RPMI7951 (cell line): Measurements from ENCODE around the gene HENMT1. TPM values are rescaled to one million over a fixed set of nuclear protein-coding genes. Genes with fewer than 3 reads are reported as not detected.
"Not testable (repeated sequence)": the region's sequence is repeated elsewhere in the genome, so short reads cannot be mapped to it uniquely, and the experiment has no call there.

Experiments used
- DNase-seq: peaks from one replicate; pipeline ENCODE4 v3.0.0-alpha.2; 2012; ENCODE audit warnings: low read depth
- total RNA-seq: library from RNA; depleted of rRNA; stranded (reverse); fragments of >200 nt; shearing (Covaris generic); gene quantifications from 2 replicates; pipeline ENCODE4 v1.2.3, GENCODE V29; 2014

The HENMT1 gene
- total RNA-seq, 1 experiment from 2014 or later, result 16.7 TPM

- no peak for DNase-seq
Observed at GRCh38 chr1:108671143-108671542, 10.2 kb upstream of the HENMT1 start.

- DNase-seq, result no peak
Observed at GRCh38 chr1:108670131-108670773, 9.4 kb upstream of the HENMT1 start.

DNA sequence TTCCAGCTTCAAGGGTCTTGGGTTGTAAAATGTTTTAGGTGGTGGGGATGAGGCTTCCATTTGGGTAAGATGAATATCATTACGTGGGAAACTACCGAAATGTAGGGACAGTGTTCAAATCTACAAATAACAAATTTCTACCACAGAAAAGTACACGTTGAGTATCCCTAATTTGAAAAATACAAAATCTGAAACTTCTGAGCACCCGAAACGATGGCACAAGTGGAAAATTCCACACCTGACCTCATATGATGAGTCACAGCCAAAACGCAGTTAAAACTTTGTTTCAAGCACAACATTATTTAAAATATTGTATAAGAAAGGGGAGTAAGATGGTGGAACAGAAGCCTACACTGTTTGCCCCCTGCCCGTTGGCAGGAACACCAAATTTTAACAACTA, 8.8 kb upstream of the HENMT1 start:
- no peak for DNase-seq

- no peak for DNase-seq
Observed at GRCh38 chr1:108668777-108669176, 7.9 kb upstream of the HENMT1 start.

DNA sequence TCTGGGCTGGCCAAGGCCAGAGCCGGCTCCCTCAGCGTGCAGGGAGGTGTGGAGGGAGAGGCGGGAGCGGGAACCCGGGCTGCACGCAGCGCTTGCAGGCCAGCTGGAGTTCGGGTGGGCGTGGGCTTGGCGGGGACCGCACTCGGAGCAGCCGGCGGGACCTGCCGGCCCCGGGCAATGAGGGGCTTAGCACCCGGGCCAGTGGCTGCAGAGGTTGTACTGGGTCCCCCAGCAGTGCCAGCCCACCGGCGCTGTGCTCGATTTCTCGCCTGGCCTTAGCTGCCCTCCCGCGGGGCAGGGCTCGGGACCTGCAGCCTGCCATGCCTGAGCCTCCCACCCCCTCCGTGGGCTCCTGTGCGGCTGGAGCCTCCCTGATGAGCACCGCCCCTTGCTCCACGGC, 6.5 kb upstream of the HENMT1 start:
- DNase-seq, result not testable (repeated sequence)

DNA sequence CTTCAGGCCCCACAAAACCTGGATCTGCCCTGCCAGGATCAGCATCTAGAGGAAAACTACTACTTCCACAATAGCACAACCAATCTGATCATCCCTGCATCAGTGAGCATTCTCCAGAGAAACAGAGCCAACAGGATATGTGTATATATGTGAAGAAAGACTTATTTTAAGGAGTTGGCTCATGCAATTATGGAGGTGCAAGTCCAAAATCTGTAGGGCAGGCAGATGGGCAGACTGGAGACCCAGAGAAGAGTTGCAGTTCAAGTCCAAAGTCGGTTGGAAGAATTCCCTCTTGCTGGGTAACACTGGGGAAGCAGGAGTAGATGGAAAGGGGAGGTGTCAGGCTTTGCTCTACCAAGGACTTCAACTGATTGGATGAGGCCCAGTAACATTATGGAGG, 4.9 kb upstream of the HENMT1 start:
- no peak for DNase-seq

DNA sequence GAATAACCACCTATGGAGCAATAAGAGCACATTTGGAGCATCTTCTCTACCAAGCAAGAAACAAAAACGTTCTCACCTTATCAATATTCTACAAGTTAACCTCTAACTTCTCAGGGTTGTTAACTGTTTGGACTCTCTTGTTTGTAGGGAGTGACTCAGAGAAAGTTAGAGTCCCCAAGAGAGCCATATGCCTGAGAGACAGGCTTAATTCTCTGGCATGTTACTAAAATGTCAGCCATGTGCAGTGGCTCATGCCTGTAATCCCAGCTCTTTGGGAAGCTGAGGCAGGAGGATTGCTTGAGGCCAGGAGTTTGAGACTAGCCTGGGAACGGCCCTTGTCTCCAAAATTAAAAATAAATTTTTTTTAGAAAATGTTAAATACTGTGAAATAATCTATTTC, 4.2 kb upstream of the HENMT1 start:
- no peak for DNase-seq

- no peak for DNase-seq
Observed at GRCh38 chr1:108664481-108664880, 3.6 kb upstream of the HENMT1 start.

DNA sequence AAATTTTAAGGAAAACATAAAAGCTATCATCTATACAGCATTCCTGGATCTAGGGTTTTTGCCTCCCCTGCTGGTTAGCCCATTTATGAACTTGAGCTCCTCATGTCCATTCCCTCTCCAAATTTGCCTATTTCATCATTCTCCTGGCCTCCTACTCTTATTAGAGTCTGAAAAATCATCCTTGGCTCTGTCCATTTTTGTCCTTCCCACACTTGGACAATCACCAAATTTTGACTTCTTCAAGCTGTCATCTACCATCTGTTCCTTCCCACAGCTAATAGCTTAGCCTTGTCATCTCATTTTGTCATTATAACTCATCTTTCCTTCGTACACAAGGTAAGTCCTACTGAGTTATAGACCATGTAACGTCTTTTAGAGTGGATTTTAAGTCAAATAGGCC, 2.2 kb upstream of the HENMT1 start:
- no peak for DNase-seq

- no peak for DNase-seq
Observed at GRCh38 chr1:108657356-108658080, 3.4 kb downstream of the HENMT1 start.

- DNase-seq, result no peak
Observed at GRCh38 chr1:108653431-108654105, 7.3 kb downstream of the HENMT1 start.

DNA sequence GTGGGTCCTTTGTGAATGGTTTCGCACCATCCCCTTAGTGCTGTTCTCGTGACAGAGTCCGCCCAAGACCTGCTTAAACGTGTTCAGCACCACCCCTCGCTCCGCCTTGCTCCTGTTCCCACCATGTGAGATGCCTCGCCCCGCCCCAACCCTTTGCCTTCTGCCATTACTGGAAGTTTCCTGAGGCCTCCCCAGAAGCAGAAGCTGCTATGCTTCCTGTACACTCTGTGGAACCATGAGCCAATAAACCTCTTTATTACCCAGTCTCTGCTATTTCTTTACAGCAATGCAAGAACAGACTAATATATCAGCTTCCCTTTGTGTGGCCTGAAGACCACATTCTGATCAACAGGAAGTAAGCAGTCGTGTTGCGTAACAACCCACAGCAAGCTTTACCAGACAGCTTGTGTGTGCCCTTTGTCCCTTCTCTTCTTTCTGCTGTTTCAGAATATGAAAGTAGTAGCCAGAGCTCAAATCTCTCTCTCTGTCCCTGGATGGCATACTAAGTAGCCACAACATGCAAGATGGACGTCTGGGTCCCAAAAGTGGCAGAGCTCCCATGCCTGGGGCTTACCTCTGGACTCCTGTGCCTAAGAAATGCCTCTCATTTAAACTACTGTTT, 14.1 kb downstream of the HENMT1 start:
- peak; percentile 80 for DNase-seq

- DNase-seq, result no peak
Observed at GRCh38 chr1:108646265-108646647, 14.6 kb downstream of the HENMT1 start.

DNA sequence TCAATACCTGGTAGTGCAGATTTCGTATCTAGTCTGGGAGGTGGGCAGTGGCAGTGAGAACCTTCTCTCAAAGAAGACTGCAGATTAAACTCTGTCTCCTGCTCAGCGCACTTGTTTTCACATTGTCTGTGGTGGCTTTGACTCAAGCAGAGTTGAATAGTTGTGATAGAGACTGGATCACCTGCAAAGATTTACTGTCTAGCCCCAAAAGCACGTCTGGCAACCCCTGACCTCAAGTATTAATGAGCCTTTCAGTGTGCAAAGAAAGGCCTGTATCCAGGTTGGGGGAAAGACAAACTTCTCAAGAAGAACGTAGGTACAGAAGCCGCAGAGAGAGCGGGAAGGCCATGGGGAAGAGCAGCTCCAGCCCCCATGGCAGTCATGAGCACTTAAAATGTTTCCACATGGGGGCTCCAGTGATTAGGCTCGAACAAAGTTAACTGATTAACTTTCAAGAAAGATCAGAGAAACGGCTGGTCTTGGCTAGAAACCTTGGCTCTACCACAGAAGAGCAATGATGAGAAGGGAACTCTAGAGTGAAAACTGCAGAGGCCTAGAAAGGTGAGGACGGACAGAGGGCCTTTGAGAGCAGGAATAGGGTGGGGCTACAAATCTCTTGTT, 15.2 kb downstream of the HENMT1 start:
- no peak for DNase-seq

DNA sequence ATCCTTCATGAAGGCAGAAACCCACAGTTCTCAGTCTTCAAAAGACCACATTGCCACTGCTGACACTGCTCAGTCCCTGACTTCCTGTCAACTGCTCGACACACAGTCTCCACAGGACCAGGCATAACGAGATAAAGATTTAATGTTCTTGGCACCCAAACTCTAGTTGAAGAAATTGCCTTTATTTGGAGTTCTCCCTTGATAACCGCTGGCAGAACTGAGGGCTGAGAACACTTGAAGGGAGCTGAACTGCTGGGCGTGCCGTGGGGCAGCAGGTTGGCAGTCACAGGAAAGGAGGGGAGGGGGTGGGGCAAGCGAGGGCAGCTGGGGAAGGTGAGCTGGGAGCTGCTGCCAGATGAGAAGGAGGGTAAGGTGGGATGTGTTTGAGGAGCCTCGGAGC, 15.9 kb downstream of the HENMT1 start:
- no peak for DNase-seq

- DNase-seq, result peak; percentile 69
Observed at GRCh38 chr1:108643492-108644335, 17.2 kb downstream of the HENMT1 start.

- not testable (repeated sequence) for DNase-seq
Observed at GRCh38 chr1:108640863-108641262, 20.0 kb downstream of the HENMT1 start.

- DNase-seq, result no peak
Observed at GRCh38 chr1:108639899-108640560, 20.9 kb downstream of the HENMT1 start.

GRCh38 chr1:108636876-108637275, 24.0 kb downstream of the HENMT1 start:
- no peak for DNase-seq

GRCh38 chr1:108634521-108634920, 26.4 kb downstream of the HENMT1 start:
- no peak for DNase-seq

- no peak for DNase-seq
Observed at GRCh38 chr1:108628665-108629064, 32.2 kb downstream of the HENMT1 start.
